BJ (cell line): Measurements from ENCODE around the gene B3GAT1. TPM values are rescaled to one million over a fixed set of nuclear protein-coding genes. Genes with fewer than 3 reads are reported as not detected.

Experiments
- CTCF ChIA-PET: fragments of 350-600 bp; formaldehyde crosslinking; extraction: SDS; loops from one replicate; lab custom pipeline; 2021; ENCODE audit warnings: antibody characterized with exemption, inconsistent platforms; lab: Yijun Ruan, JAX
- POLR2A ChIA-PET: fragments of 300-600 bp; sonication (Branson Sonifier 250); formaldehyde crosslinking; extraction: SDS; loops from one replicate; lab custom pipeline; 2021; ENCODE audit warnings: antibody characterized with exemption; lab: Charles Lee
- DNase-seq: peaks from one replicate; pipeline ENCODE4 v3.0.0-alpha.2; 2011; ENCODE audit warnings: low read depth
- H3K27me3 ChIP-seq: 2 replicates; pipeline ENCODE4 v1.6.0; 2011; ENCODE audit warnings: low read length; ENCODE audit not compliant: control insufficient read depth, insufficient read depth
- H3K36me3 ChIP-seq: 2 replicates; pipeline ENCODE4 v1.5.1; 2011; ENCODE audit warnings: low read length; ENCODE audit not compliant: control insufficient read depth, insufficient read depth
- H3K4me3 ChIP-seq: 2 replicates; pipeline ENCODE4 v1.5.1; 2011; ENCODE audit warnings: low read depth, mild to moderate bottlenecking, control low read depth, low read length
- polyA plus RNA-seq: library from polyadenylated mRNA; depleted of rRNA; stranded (reverse); fragments of >200 nt; gene quantifications from 2 replicates; pipeline ENCODE4 v1.2.3, GENCODE V29; 2011
- TF ChIP-seq, protein P1 (sequence below): IDR thresholded peaks from 2 replicates; pipeline ENCODE4 v1.5.1; 2011; ENCODE audit warnings: low read depth, mild to moderate bottlenecking, control low read depth, inconsistent platforms, low read length, moderate library complexity; ENCODE audit not compliant: insufficient read depth

Gene B3GAT1
- polyA plus RNA-seq, 1 experiment, result not detected

DNA sequence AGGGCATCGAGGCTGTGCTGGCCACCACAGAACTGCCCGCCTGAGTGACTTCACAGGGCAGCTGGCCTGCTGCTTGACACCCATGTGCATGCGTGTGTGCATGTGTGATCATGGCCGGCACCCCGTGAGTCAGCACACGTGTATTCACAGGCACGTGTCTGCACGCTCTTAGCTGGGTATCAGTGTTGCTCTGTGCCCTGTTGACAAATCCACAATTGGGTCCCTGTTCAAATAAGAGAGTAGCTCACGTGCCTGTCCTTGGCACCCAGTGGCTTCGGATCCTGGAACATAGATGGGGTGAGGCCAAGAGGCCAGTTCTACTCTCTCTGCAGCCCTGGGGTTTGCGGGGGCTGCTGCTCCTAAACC lies 14.0 kb downstream of the B3GAT1 start:
- no peaks in the 10 kb centered on the region for H3K36me3 ChIP-seq
- TF ChIP-seq, protein P1, sequence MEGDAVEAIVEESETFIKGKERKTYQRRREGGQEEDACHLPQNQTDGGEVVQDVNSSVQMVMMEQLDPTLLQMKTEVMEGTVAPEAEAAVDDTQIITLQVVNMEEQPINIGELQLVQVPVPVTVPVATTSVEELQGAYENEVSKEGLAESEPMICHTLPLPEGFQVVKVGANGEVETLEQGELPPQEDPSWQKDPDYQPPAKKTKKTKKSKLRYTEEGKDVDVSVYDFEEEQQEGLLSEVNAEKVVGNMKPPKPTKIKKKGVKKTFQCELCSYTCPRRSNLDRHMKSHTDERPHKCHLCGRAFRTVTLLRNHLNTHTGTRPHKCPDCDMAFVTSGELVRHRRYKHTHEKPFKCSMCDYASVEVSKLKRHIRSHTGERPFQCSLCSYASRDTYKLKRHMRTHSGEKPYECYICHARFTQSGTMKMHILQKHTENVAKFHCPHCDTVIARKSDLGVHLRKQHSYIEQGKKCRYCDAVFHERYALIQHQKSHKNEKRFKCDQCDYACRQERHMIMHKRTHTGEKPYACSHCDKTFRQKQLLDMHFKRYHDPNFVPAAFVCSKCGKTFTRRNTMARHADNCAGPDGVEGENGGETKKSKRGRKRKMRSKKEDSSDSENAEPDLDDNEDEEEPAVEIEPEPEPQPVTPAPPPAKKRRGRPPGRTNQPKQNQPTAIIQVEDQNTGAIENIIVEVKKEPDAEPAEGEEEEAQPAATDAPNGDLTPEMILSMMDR, result no peak
- no peak for DNase-seq
- H3K27me3 ChIP-seq, result no peaks in the 10 kb centered on the region
- CTCF ChIA-PET, result no interaction called here
- POLR2A ChIA-PET, result no interaction called here
- no peak overlapping the region for H3K4me3 ChIP-seq

GRCh38 chr11:134397304-134398078 lies 14.6 kb downstream of the B3GAT1 start:
- H3K27me3 ChIP-seq, result no peaks in the 10 kb centered on the region
- no peak for DNase-seq
- POLR2A ChIA-PET, result no interaction called here
- CTCF ChIA-PET, result no interaction called here
- TF ChIP-seq, protein P1, result no peak
- H3K36me3 ChIP-seq, result no peaks in the 10 kb centered on the region
- no peak overlapping the region for H3K4me3 ChIP-seq

DNA sequence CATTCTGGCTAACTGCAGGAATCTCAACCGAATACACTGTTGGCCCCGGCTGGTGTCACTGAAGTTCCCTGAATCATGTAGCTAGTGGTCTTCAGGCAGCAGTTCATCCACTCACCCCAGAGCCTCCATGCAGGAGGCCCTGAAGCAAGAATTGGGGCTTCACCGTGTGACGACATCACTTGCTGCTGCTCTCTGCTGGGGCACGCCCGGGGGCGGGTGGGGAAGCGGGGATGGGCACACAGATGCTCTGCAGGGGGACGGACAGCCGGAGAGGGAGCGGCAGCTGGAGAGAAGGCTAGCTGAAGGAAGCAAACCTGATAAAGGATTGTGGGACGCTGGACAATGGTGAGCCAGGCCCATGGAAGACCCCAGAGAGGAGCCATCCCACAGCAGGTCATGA lies 17.0 kb downstream of the B3GAT1 start:
- Histone ChIP-seq H3K36me3 (no peaks in the 10 kb centered on the region), H3K27me3 (no peaks in the 10 kb centered on the region), H3K4me3 (no peak overlapping the region)
- TF ChIP-seq, protein P1, result no peak
- ChIA-PET POLR2A (no interaction called here), CTCF (no interaction called here)
- DNase-seq, result no peak

GRCh38 chr11:134394311-134394710 lies 17.7 kb downstream of the B3GAT1 start:
- POLR2A ChIA-PET, result no interaction called here
- no peaks in the 10 kb centered on the region for H3K27me3 ChIP-seq
- TF ChIP-seq, protein P1, result no peak
- CTCF ChIA-PET, result no interaction called here
- no peaks in the 10 kb centered on the region for H3K36me3 ChIP-seq
- no peak overlapping the region for H3K4me3 ChIP-seq
- no peak for DNase-seq

- POLR2A ChIA-PET, result no interaction called here
- Histone ChIP-seq H3K36me3 (no peaks in the 10 kb centered on the region), H3K4me3 (no peak overlapping the region), H3K27me3 (no peaks in the 10 kb centered on the region)
- TF ChIP-seq, protein P1, result no peak
- CTCF ChIA-PET, result no interaction called here
- DNase-seq, result no peak
These were observed 18.4 kb downstream of the B3GAT1 start for GRCh38 chr11:134393638-134394037.
